GM12878 (cell line): Measurements from ENCODE around the gene MYOCD.

Source experiments
- CREB1 ChIP-seq: IDR thresholded peaks from 2 replicates; pipeline ENCODE4 v1.6.1; 2012; ENCODE audit warnings: low read depth, mild to moderate bottlenecking, inconsistent platforms
- CTCF ChIP-seq, 3 experiments: IDR thresholded peaks in 2 of 3; conservative IDR thresholded peaks in 1 of 3; 2 replicates each; pipeline ENCODE4 v1.5.1; 2011; ENCODE audit warnings: low read depth in 3 of 3, low read length in 3 of 3, mild to moderate bottlenecking in 3 of 3, control low read depth in 2 of 3, moderate library complexity in 2 of 3, inconsistent platforms in 1 of 3, mixed read lengths in 1 of 3; ENCODE audit not compliant: control insufficient read depth in 2 of 3, insufficient read depth in 1 of 3; ENCODE audit errors: extremely low read depth in 1 of 3
- EZH2 ChIP-seq: IDR thresholded peaks from 2 replicates; pipeline ENCODE4 v1.6.1; 2012; ENCODE audit warnings: low read depth, mild to moderate bottlenecking, control low read depth, inconsistent platforms, low read length, borderline replicate concordance; ENCODE audit not compliant: control insufficient read depth
- IKZF1 ChIP-seq: fragments of 450-650 bp; conservative IDR thresholded peaks from 2 replicates; pipeline ENCODE4 v1.6.1; 2017; ENCODE audit warnings: antibody characterized with exemption, mild to moderate bottlenecking
- ZBTB33 ChIP-seq: fragments of 450-650 bp; IDR thresholded peaks from 2 replicates; pipeline ENCODE4 v1.6.1; 2017; ENCODE audit warnings: mild to moderate bottlenecking

DNA sequence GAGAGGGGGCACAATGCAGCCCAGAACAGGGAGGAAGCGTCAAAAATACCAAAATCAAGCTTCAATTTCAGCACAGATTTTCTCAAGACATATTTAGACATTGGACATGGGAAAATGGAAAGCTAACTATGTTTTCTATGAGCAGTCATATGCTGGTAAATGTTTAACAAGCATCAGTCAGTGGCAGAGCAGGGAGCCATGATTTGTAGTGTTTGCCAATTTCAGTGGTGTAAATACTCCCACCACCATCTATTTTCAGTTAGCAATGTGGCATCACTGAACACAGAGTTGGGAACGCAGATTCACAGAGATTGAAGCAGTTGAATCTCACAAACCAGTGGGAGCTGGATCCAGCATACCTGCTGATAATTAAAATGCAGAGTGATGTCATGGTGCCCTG lies 24.6 kb upstream of the MYOCD start:
- TF ChIP-seq CTCF (IDR thresholded peaks at IDR 0.05 in 2 of 3, conservative IDR thresholded peaks at IDR 0.05 in 1 of 3; ENCODE audit: control insufficient read depth in 2 of 3, extremely low read depth in 1 of 3, insufficient read depth in 1 of 3, low read depth in 3 of 3, low read length in 3 of 3) (no peak), ZBTB33 (no peak), EZH2 (no peak), IKZF1 (no peak), CREB1 (no peak)
